Left lung (tissue), 10 donors: Measurements from ENCODE around the gene MARCHF3. TPM values are rescaled to one million over a fixed set of nuclear protein-coding genes. Genes with fewer than 3 reads are reported as not detected.

Experiments used
- ATAC-seq: fragments of 200-7000 bp; cut with Tn5 transposase; one replicate; pipeline ENCODE4 v1.9.1; 2020; ENCODE audit warnings: moderate library complexity
- DNase-seq, 4 donors: peaks; one replicate each; pipeline ENCODE4 v3.0.0-alpha.2; 2013 to 2020
- H3K27ac ChIP-seq, 2 donors: fragments of 200-600 bp; sonication (generic) in 1 of 2; one replicate each; pipeline versions ENCODE4 v1.5.0 to v1.8.0; 2020 to 2021
- H3K27me3 ChIP-seq, 2 donors: fragments of 200-600 bp; sonication (generic) in 1 of 2; one replicate each; pipeline versions ENCODE4 v1.5.0 to v1.8.0; 2020 to 2021
- H3K36me3 ChIP-seq, 2 donors: fragments of 200-600 bp; sonication (generic) in 1 of 2; one replicate each; pipeline versions ENCODE4 v1.5.0 to v1.8.0; 2020 to 2021
- H3K4me1 ChIP-seq, 2 donors: fragments of 200-600 bp; one replicate each; pipeline ENCODE4 v1.8.0; 2021
- H3K4me3 ChIP-seq, 2 donors: fragments of 200-600 bp; sonication (generic) in 1 of 2; one replicate each; pipeline versions ENCODE4 v1.5.0 to v1.8.0; 2020 to 2021; ENCODE audit warnings: mild to moderate bottlenecking in 1 of 2
- H3K9me3 ChIP-seq, 2 donors: fragments of 200-600 bp; sonication (generic) in 1 of 2; one replicate each; pipeline versions ENCODE4 v1.5.0 to v1.8.0; 2020 to 2021
- intact Hi-C, 2 donors: fragments of 100-400 bp; cut with DNase I; formaldehyde crosslinking; loops; one replicate each; pipeline versions ENCODE4 v1.11.2 to v1.14.2; 2022
- polyA plus RNA-seq, 6 donors: library from polyadenylated mRNA; unstranded; fragments of 120-200 nt; gene quantifications; one replicate each; pipeline ENCODE4 v1.2.1, GENCODE V29; 2013; ENCODE audit not compliant: insufficient read length in 6 of 6
- total RNA-seq, 2 donors: library from RNA; stranded (reverse); fragmentation: NEBNext Ultra II Directional; extraction: Animal tissue kit (Norgen Biotek cat#: 25700); gene quantifications; one replicate each; pipeline ENCODE4 v1.2.1, GENCODE V29; 2021
- TF ChIP-seq, protein P1 (sequence below), 2 donors: fragments of 200-600 bp; sonication (generic) in 1 of 2; IDR thresholded peaks; one replicate each; pipeline versions ENCODE4 v1.5.0 to v1.8.0; 2021; ENCODE audit warnings: antibody characterized with exemption in 2 of 2
- donor health status: DM: no; HTN: yes; CAD: no.
- donor health status: DM: no; HTN: no; CAD: no.

Gene MARCHF3
- total and polyA plus RNA-seq, 8 donors = 3.4 to 8.7 (median 5.5) TPM

DNA sequence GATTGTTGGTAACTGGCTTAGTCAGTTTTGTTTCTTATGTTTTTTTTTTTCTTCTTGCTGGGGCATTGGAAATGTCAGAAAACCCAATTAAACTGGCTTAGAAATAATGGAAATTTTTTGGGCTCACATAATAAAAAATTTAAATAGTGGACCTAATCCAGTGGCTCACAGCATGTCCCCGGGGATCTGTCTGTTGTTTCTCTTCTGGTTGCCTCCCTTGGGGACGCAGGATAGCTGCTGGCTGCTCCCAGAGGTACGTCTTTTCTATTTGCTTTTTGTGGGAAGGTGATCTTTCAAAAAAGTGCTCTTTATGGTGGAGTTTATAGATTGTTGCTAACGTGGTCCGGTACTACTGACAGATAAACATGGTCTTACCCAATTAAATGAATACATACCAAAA lies 201.3 kb downstream of the MARCHF3 start:
- Histone ChIP-seq H3K9me3 (no peaks in the 10 kb centered on the region), H3K4me3 (no peak overlapping the region), H3K36me3 (peaks cover 0 to 80% of the 10 kb centered on the region in 2 donors), H3K4me1 (no peaks in the 10 kb centered on the region), H3K27ac (no peak overlapping the region), H3K27me3 (no peaks in the 10 kb centered on the region)
- DNase-seq (no peak), ATAC-seq (no peak)
- TF ChIP-seq, protein P1, sequence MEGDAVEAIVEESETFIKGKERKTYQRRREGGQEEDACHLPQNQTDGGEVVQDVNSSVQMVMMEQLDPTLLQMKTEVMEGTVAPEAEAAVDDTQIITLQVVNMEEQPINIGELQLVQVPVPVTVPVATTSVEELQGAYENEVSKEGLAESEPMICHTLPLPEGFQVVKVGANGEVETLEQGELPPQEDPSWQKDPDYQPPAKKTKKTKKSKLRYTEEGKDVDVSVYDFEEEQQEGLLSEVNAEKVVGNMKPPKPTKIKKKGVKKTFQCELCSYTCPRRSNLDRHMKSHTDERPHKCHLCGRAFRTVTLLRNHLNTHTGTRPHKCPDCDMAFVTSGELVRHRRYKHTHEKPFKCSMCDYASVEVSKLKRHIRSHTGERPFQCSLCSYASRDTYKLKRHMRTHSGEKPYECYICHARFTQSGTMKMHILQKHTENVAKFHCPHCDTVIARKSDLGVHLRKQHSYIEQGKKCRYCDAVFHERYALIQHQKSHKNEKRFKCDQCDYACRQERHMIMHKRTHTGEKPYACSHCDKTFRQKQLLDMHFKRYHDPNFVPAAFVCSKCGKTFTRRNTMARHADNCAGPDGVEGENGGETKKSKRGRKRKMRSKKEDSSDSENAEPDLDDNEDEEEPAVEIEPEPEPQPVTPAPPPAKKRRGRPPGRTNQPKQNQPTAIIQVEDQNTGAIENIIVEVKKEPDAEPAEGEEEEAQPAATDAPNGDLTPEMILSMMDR (IDR thresholded peaks at IDR 0.05) = no peak
- intact Hi-C loops = no loop called here

DNA sequence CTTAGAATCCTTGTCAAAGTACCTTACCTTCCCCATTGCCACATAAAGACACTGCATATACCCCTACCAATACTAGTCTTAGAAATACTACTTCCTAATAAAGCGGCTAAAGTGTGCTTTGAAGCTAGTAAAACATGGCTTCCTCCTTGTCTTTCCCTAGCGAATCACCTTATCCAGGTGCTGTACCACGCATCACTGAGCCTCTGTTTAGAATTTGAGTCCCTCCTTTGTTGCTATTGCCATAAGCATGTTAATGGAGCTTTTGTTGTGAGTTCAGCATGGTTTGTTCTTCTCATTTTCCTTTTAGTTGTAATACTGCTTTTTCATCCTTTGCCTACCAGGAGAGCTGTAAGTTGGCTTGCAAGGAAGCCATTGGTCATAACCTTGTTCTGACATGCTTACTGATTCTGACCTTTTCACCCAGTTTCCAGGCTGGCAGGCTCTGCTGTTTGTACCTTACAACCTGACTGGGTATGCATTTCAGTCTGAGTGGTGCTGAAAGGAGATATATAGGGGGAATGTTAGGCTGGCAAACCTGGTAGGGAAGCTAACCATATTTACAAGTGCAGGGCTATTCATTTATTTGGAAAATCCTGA lies 203.6 kb downstream of the MARCHF3 start:
- Histone ChIP-seq H3K4me1 (no peaks in the 10 kb centered on the region), H3K36me3 (peaks cover 0 to 70% of the 10 kb centered on the region in 2 donors), H3K27me3 (no peaks in the 10 kb centered on the region), H3K27ac (no peak overlapping the region), H3K4me3 (no peak overlapping the region), H3K9me3 (no peaks in the 10 kb centered on the region)
- ATAC-seq (no peak), DNase-seq (no peak)
- intact Hi-C loops = no loop called here
- TF ChIP-seq, protein P1 (IDR thresholded peaks at IDR 0.05) = no peak

DNA sequence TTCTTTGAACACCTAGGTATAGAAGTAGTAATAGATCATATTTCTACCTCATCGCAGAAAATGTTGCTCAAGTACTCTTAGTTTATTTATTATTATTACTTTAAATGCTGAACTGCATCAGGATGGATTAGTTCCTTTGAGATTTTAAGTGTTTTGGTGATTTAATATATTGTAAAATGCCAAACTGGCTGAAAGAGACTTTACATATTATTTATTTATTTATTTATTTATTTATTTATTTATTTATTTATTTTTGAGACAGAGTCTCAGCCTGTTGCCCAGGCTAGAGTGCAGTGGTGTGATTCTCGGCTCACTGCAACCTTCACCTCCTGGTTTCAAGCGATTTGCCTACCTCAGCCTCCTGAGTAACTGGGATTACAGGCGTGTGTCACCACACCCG lies 211.1 kb downstream of the MARCHF3 start:
- Histone ChIP-seq H3K4me1 (peaks cover 0 to 10% of the 10 kb centered on the region in 2 donors), H3K27me3 (no peaks in the 10 kb centered on the region), H3K4me3 (no peak overlapping the region), H3K36me3 (peaks cover 0 to 46% of the 10 kb centered on the region in 2 donors), H3K27ac (no peak overlapping the region), H3K9me3 (no peaks in the 10 kb centered on the region)
- TF ChIP-seq, protein P1 (IDR thresholded peaks at IDR 0.05) = no peak
- no peak for DNase-seq
- intact Hi-C loops = no loop called here
- no peak for ATAC-seq

DNA sequence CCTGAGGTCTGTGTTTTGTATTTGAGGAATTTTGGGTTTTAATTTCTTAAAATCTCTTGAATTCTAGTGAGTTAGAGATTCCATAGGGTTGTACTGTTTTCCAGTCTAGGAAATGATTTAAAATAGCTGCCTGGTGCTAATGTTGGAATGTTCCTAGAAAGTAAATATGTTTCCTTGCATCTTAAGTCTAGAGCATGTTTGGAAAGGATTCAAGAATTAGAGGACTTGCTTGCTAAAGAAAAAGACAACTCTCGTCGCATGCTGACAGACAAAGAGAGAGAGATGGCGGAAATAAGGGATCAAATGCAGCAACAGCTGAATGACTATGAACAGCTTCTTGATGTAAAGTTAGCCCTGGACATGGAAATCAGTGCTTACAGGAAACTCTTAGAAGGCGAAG lies 211.6 kb downstream of the MARCHF3 start:
- H3K36me3 ChIP-seq = peaks cover 0 to 46% of the 10 kb centered on the region in 2 donors
- H3K9me3 ChIP-seq = no peaks in the 10 kb centered on the region
- intact Hi-C loops = no loop called here
- peaks cover 0 to 12% of the 10 kb centered on the region in 2 donors for H3K4me1 ChIP-seq
- H3K27me3 ChIP-seq = no peaks in the 10 kb centered on the region
- no peak for DNase-seq
- no peak overlapping the region for H3K27ac ChIP-seq
- TF ChIP-seq, protein P1 (IDR thresholded peaks at IDR 0.05) = no peak
- no peak overlapping the region for H3K4me3 ChIP-seq
- ATAC-seq = no peak

Other genes starting within 250 kb of the MARCHF3 start
- gene C5orf63, start 42.9 kb upstream of the MARCHF3 start, total RNA-seq = 1 to 10 TPM; 7.4 to 8.4 TPM
- 10 to 100 TPM; 12.1 to 19.2 (median 15.6) TPM for gene C5orf63, start 42.9 kb upstream of the MARCHF3 start, polyA plus RNA-seq